ENCODE data around the gene TREML4. TPM values are rescaled to one million over a fixed set of nuclear protein-coding genes. Genes with fewer than 3 reads are reported as not detected.

Gene TREML4
- total and polyA plus RNA-seq, 10 of the 15 experiments (the other 5 are each of a cell fraction or from before 2014, with no cell fraction given): not detected

- TF ChIP-seq ZNF592 (IDR thresholded peaks at IDR 0.05) (no peak), MTA3 (IDR thresholded peaks at IDR 0.05; ENCODE audit: borderline replicate concordance, low read length) (no peak)
These were observed 8.1 kb downstream of the TREML4 start (continued) for GRCh38 chr6:41236276-41236675.

GRCh38 chr6:41237128-41237527 lies 9.0 kb downstream of the TREML4 start:
- ChIA-PET RAD21 (ENCODE audit: unreplicated experiment) (no interaction called here), CTCF (no interaction called here), SMC1A (ENCODE audit: uncharacterized antibody, unreplicated experiment) (no interaction called here), POLR2A (no interaction called here)
- no TSS peak for BruUV-seq (replicated peaks)
- TF ChIP-seq BCLAF1 (IDR thresholded peaks at IDR 0.05): no peak
- no peak for TF ChIP-seq ZNF217 (IDR thresholded peaks at IDR 0.05)
- no peak overlapping the region for H3K9ac ChIP-seq (ENCODE audit: control insufficient read depth, insufficient read depth, low read length)
- no peaks in the 10 kb centered on the region for H3K4me1 ChIP-seq (ENCODE audit: control insufficient read depth, insufficient read depth, low read length)
- no peak overlapping the region for H3K4me3 ChIP-seq
- in situ Hi-C loops (cut with MboI) (no loop called here), intact Hi-C loops (cut with micrococcal nuclease; ENCODE audit: unreplicated experiment) (no loop called here)
- no peak overlapping the region for H2AFZ ChIP-seq (ENCODE audit: control insufficient read depth, low read depth, low read length)
- no peak overlapping the region for H3K4me2 ChIP-seq (ENCODE audit: control insufficient read depth, insufficient read depth)
- no peak overlapping the region for H3K27ac ChIP-seq (ENCODE audit: control insufficient read depth, insufficient read depth)
- no peaks in the 10 kb centered on the region for H3K36me3 ChIP-seq (ENCODE audit: control insufficient read depth in 2 of 2, insufficient read depth in 2 of 2, low read length in 1 of 2)
- peaks cover 2 to 4% of the 10 kb centered on the region in 2 experiments; a peak in 3 of 4 replicates for H3K27me3 ChIP-seq (replicated peaks in 1 of 2; ENCODE audit: control insufficient read depth in 2 of 2, insufficient read depth in 2 of 2, low read length in 1 of 2)
- no peaks in the 10 kb centered on the region for H3K79me2 ChIP-seq (ENCODE audit: control insufficient read depth, insufficient read depth, low read length)
- H4K20me1 ChIP-seq (ENCODE audit: control insufficient read depth, insufficient read depth): no peaks in the 10 kb centered on the region
- FAIRE-seq (no peak), DNase-seq (ENCODE audit: low read depth, low spot score) (no peak), ATAC-seq (no peak)
- H3K9me3 ChIP-seq (replicated peaks; ENCODE audit: control insufficient read depth, insufficient read depth, low read length): no peaks in the 10 kb centered on the region
- 38% methylated on average over 4 of the region's 5 CpGs for WGBS (ENCODE audit: insufficient coverage, insufficient replicate concordance, low lambda C conversion rate, missing lambda C conversion rate)
